ENCODE data around the gene SSTR5. TPM values are rescaled to one million over a fixed set of nuclear protein-coding genes. Genes with fewer than 3 reads are reported as not detected.

SSTR5 gene
- total and polyA plus RNA-seq, 2 experiments from 2014 or later, result 0.77 to 1.3 TPM

- Histone ChIP-seq H3K4me3 (no peak overlapping the region), H2AFZ (no peak overlapping the region), H3K27me3 (no peaks in the 10 kb centered on the region), H3K36me3 (replicated peaks; ENCODE audit: insufficient read depth, low read depth) (no peaks in the 10 kb centered on the region), H4K20me1 (ENCODE audit: insufficient read depth, poor library complexity, severe bottlenecking) (no peaks in the 10 kb centered on the region), H3K4me1 (ENCODE audit: insufficient read depth) (peaks cover 20% of the 10 kb centered on the region), H3K9me2 (replicated peaks; ENCODE audit: insufficient read depth) (no peaks in the 10 kb centered on the region), H3K9me3 (ENCODE audit: low read depth) (no peaks in the 10 kb centered on the region), H3K27ac (no peak overlapping the region), H3K4me2 (no peak overlapping the region), H3K79me2 (no peaks in the 10 kb centered on the region)
- WGBS (ENCODE audit: low lambda C conversion rate, missing lambda C conversion rate), result 91% methylated on average over 27 of the region's 27 CpGs
- TF ChIP-seq EZH2 (IDR thresholded peaks at IDR 0.05; ENCODE audit: borderline replicate concordance) (no peak), CTCF (IDR thresholded peaks at IDR 0.05; ENCODE audit: poor library complexity) (no peak), EZH2phosphoT487 (IDR thresholded peaks at IDR 0.05; ENCODE audit: low read depth, severe bottlenecking, unreplicated experiment) (no peak)
- DNase-seq (ENCODE audit: low spot score), result no peak
Measured at GRCh38 chr16:1026784-1027500, 45.6 kb upstream of the SSTR5 start.

- Histone ChIP-seq H3K4me1 (ENCODE audit: insufficient read depth) (peaks cover 16% of the 10 kb centered on the region), H3K9me3 (ENCODE audit: low read depth) (no peaks in the 10 kb centered on the region), H3K36me3 (replicated peaks; ENCODE audit: insufficient read depth, low read depth) (no peaks in the 10 kb centered on the region), H3K27ac (no peak overlapping the region), H4K20me1 (ENCODE audit: insufficient read depth, poor library complexity, severe bottlenecking) (no peaks in the 10 kb centered on the region), H2AFZ (no peak overlapping the region), H3K9me2 (replicated peaks; ENCODE audit: insufficient read depth) (no peaks in the 10 kb centered on the region), H3K4me3 (no peak overlapping the region), H3K27me3 (no peaks in the 10 kb centered on the region), H3K4me2 (no peak overlapping the region), H3K79me2 (no peaks in the 10 kb centered on the region)
- DNase-seq (ENCODE audit: low spot score), result no peak
- 92% methylated on average over 22 of the region's 22 CpGs for WGBS (ENCODE audit: low lambda C conversion rate, missing lambda C conversion rate)
- TF ChIP-seq EZH2phosphoT487 (IDR thresholded peaks at IDR 0.05; ENCODE audit: low read depth, severe bottlenecking, unreplicated experiment) (no peak), EZH2 (IDR thresholded peaks at IDR 0.05; ENCODE audit: borderline replicate concordance) (no peak), CTCF (IDR thresholded peaks at IDR 0.05; ENCODE audit: poor library complexity) (no peak)
Measured at GRCh38 chr16:1027501-1027815, 45.1 kb upstream of the SSTR5 start.

GRCh38 chr16:1028056-1028455 lies 44.5 kb upstream of the SSTR5 start:
- TF ChIP-seq EZH2 (IDR thresholded peaks at IDR 0.05; ENCODE audit: borderline replicate concordance), result no peak
- TF ChIP-seq EZH2phosphoT487 (IDR thresholded peaks at IDR 0.05; ENCODE audit: low read depth, severe bottlenecking, unreplicated experiment), result no peak
- no peak for TF ChIP-seq CTCF (IDR thresholded peaks at IDR 0.05; ENCODE audit: poor library complexity)
- Histone ChIP-seq H3K4me3 (no peak overlapping the region), H3K4me2 (no peak overlapping the region), H3K27me3 (no peaks in the 10 kb centered on the region), H3K9me3 (ENCODE audit: low read depth) (no peaks in the 10 kb centered on the region), H3K4me1 (ENCODE audit: insufficient read depth) (peaks cover 16% of the 10 kb centered on the region), H3K9me2 (replicated peaks; ENCODE audit: insufficient read depth) (no peaks in the 10 kb centered on the region), H3K36me3 (replicated peaks; ENCODE audit: insufficient read depth, low read depth) (no peaks in the 10 kb centered on the region), H3K79me2 (no peaks in the 10 kb centered on the region), H3K27ac (no peak overlapping the region), H4K20me1 (ENCODE audit: insufficient read depth, poor library complexity, severe bottlenecking) (no peaks in the 10 kb centered on the region), H2AFZ (no peak overlapping the region)
- 81% methylated on average over 15 of the region's 15 CpGs for WGBS (ENCODE audit: low lambda C conversion rate, missing lambda C conversion rate)
- DNase-seq (ENCODE audit: low spot score), result no peak

Data from hepatocyte (in vitro differentiated cells).